Measurements from ENCODE around the gene PPP2R2C.

Gene PPP2R2C

GRCh38 chr4:6354626-6355025 lies 117.8 kb downstream of the PPP2R2C start:
- H3K4me3 ChIP-seq (replicated peaks; ENCODE audit: low read depth, low read length), result no peak overlapping the region
- no peak for TF ChIP-seq CTCF (IDR thresholded peaks at IDR 0.05; ENCODE audit: low read depth, low read length, missing control alignments)
- no peak for DNase-seq (ENCODE audit: extremely low read depth, low read depth)

GRCh38 chr4:6354119-6354518 lies 118.3 kb downstream of the PPP2R2C start:
- no peak for TF ChIP-seq CTCF (IDR thresholded peaks at IDR 0.05; ENCODE audit: low read depth, low read length, missing control alignments)
- no peak for DNase-seq (ENCODE audit: extremely low read depth, low read depth)
- no peak overlapping the region for H3K4me3 ChIP-seq (replicated peaks; ENCODE audit: low read depth, low read length)

- no peak for TF ChIP-seq CTCF (IDR thresholded peaks at IDR 0.05; ENCODE audit: low read depth, low read length, missing control alignments)
- no peak for DNase-seq (ENCODE audit: extremely low read depth, low read depth)
These were observed 120.3 kb downstream of the PPP2R2C start for GRCh38 chr4:6352031-6352692.

GRCh38 chr4:6351246-6352000 lies 121.0 kb downstream of the PPP2R2C start:
- no peak for TF ChIP-seq CTCF (IDR thresholded peaks at IDR 0.05; ENCODE audit: low read depth, low read length, missing control alignments)
- no peak overlapping the region for H3K4me3 ChIP-seq (replicated peaks; ENCODE audit: low read depth, low read length)
- DNase-seq (ENCODE audit: extremely low read depth, low read depth), result no peak

More at GRCh38 chr4:6352031-6352692, 120.3 kb downstream of the PPP2R2C start:
- H3K4me3 ChIP-seq (replicated peaks; ENCODE audit: low read depth, low read length), result no peak overlapping the region

GRCh38 chr4:6350646-6351045 lies 121.8 kb downstream of the PPP2R2C start:
- no peak overlapping the region for H3K4me3 ChIP-seq (replicated peaks; ENCODE audit: low read depth, low read length)
- DNase-seq (ENCODE audit: extremely low read depth, low read depth), result no peak
- TF ChIP-seq CTCF (IDR thresholded peaks at IDR 0.05; ENCODE audit: low read depth, low read length, missing control alignments), result no peak

- no peak for TF ChIP-seq CTCF (IDR thresholded peaks at IDR 0.05; ENCODE audit: low read depth, low read length, missing control alignments)
- DNase-seq (ENCODE audit: extremely low read depth, low read depth), result no peak
- H3K4me3 ChIP-seq (replicated peaks; ENCODE audit: low read depth, low read length), result no peak overlapping the region
These were observed 122.4 kb downstream of the PPP2R2C start for GRCh38 chr4:6349896-6350603.
